NCI-H128 (cell line): Measurements from ENCODE around the gene PCK1.

Source experiments
- DNase-seq: peaks from one replicate; lab custom pipeline; 2025; ENCODE audit not compliant: unreplicated experiment; lab: John Stamatoyannopoulos, UW

Gene PCK1

GRCh38 chr20:57587989-57588377 is 27.1 kb downstream of the PCK1 start:
- DNase-seq = no peak

GRCh38 chr20:57588596-57588995 is 27.7 kb downstream of the PCK1 start:
- DNase-seq = no peak

- no peak for DNase-seq
Observed at GRCh38 chr20:57589123-57589727, 28.3 kb downstream of the PCK1 start.

GRCh38 chr20:57589728-57590484 is 29.0 kb downstream of the PCK1 start:
- no peak for DNase-seq

- no peak for DNase-seq
Observed at GRCh38 chr20:57590485-57591288, 29.8 kb downstream of the PCK1 start.

- DNase-seq = no peak
Observed at GRCh38 chr20:57591289-57592229, 30.6 kb downstream of the PCK1 start.

- no peak for DNase-seq
Observed at GRCh38 chr20:57592263-57593092, 31.6 kb downstream of the PCK1 start.

GRCh38 chr20:57593134-57593886 is 32.4 kb downstream of the PCK1 start:
- DNase-seq = no peak

GRCh38 chr20:57594092-57594951 is 33.4 kb downstream of the PCK1 start:
- DNase-seq = no peak

- no peak for DNase-seq
Observed at GRCh38 chr20:57595041-57596030, 34.4 kb downstream of the PCK1 start.

- no peak for DNase-seq
Observed at GRCh38 chr20:57596358-57596757, 35.4 kb downstream of the PCK1 start.

- no peak for DNase-seq
Observed at GRCh38 chr20:57596998-57597939, 36.4 kb downstream of the PCK1 start.

- no peak for DNase-seq
Observed at GRCh38 chr20:57598060-57598459, 37.1 kb downstream of the PCK1 start.

GRCh38 chr20:57598491-57598890 is 37.6 kb downstream of the PCK1 start:
- DNase-seq = no peak

GRCh38 chr20:57600320-57601210 is 39.7 kb downstream of the PCK1 start:
- no peak for DNase-seq
